Muscle layer of colon (tissue), 2 donors: ENCODE results near the gene BEND3.
"Not testable (repeated sequence)": the region's sequence is repeated elsewhere in the genome, so short reads cannot be mapped to it uniquely, and the experiment has no call there.

ENCODE experiments used
- H3K27ac ChIP-seq: one replicate; pipeline ENCODE4 v1.7.0; 2013; ENCODE audit warnings: low read depth, mild to moderate bottlenecking, low read length, moderate library complexity
- H3K27me3 ChIP-seq, 2 donors: one replicate each; pipeline ENCODE4 v1.7.0; 2013; ENCODE audit warnings: low read length in 2 of 2, mild to moderate bottlenecking in 2 of 2; ENCODE audit not compliant: insufficient read depth in 2 of 2, control insufficient read depth in 1 of 2
- H3K36me3 ChIP-seq: one replicate; pipeline ENCODE4 v1.7.0; 2013; ENCODE audit warnings: mild to moderate bottlenecking, low read length; ENCODE audit not compliant: insufficient read depth
- H3K4me1 ChIP-seq: one replicate; pipeline ENCODE4 v1.7.0; 2013; ENCODE audit warnings: mild to moderate bottlenecking, low read length; ENCODE audit not compliant: insufficient read depth
- H3K4me3 ChIP-seq, 2 donors: one replicate each; pipeline ENCODE4 v1.7.0; 2013; ENCODE audit warnings: low read length in 2 of 2, low read depth in 1 of 2, mild to moderate bottlenecking in 1 of 2, moderate library complexity in 1 of 2
- H3K9ac ChIP-seq: one replicate; pipeline ENCODE4 v1.7.0; 2013; ENCODE audit warnings: low read length
- H3K9me3 ChIP-seq: one replicate; pipeline ENCODE4 v1.7.0; 2013; ENCODE audit warnings: mild to moderate bottlenecking, low read length
- donor health status: abdominal sarcoma.
- donor health status: Adenocarcinoma of cecum.

BEND3 gene

DNA sequence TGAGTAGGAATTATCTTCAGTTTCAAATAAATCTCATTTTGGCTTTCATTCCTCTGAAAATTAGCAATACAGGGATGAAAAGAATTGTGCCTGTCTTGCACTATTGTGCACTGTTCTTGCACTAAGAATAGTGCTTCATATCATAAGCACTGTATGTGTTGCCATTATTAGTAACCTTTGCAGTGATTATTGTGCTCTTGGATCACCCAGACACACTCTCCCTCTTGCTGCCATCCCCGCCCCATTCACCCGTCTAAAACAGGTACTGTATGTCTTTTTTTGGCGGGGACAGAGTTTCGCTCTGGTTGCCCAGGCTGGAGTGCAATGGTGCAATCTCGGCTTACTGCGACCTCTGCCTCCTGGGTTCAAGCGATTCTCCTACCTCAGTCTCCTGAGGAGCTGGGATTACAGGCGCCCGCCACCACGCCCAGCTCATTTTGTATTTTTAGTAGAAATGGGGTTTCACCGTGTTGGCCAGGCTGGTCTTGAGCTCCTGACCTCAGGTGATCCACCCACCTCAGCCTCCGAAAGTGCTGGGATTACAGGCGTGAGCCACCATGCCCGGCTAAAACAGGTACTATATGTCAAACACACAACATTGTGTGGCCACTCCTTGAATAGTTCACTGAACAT lies 19.8 kb upstream of the BEND3 start:
- not testable (repeated sequence) for H3K9me3 ChIP-seq, H3K36me3 ChIP-seq, H3K27ac ChIP-seq, H3K27me3 ChIP-seq, H3K9ac ChIP-seq, H3K4me1 ChIP-seq, H3K4me3 ChIP-seq

DNA sequence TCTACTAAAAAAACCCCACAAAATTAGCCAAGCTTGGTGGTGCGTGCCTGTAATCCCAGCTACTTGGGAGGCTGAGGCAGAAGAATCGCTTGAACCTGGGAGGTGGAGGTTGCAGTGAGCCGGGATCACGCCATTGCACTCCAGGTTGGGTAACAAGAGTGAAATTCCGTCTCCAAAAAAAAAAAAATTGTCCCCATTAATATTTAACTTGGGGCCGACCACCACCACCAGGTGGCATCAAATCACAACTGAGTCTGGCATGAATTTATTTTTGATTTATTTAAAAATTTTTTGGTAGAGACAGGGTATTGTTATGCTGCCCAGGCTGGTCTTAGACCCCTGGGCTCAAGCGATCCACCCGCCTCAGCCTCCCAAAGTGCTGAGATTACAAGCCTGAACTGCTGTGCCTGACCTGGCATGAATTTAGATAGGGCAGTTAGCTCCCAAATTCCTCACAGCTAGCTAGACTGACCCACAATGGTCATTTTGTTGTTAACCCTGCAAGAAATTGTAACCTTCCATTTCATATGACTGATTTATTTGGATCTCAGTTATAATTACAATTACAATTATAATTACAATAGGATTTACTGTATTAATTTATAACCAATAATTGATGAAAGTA lies 17.1 kb upstream of the BEND3 start:
- Histone ChIP-seq H3K4me1 (no peaks in the 10 kb centered on the region), H3K9me3 (no peaks in the 10 kb centered on the region), H3K27ac (no peak overlapping the region), H3K27me3 (no peaks in the 10 kb centered on the region), H3K9ac (no peak overlapping the region), H3K4me3 (no peak overlapping the region), H3K36me3 (no peaks in the 10 kb centered on the region)

DNA sequence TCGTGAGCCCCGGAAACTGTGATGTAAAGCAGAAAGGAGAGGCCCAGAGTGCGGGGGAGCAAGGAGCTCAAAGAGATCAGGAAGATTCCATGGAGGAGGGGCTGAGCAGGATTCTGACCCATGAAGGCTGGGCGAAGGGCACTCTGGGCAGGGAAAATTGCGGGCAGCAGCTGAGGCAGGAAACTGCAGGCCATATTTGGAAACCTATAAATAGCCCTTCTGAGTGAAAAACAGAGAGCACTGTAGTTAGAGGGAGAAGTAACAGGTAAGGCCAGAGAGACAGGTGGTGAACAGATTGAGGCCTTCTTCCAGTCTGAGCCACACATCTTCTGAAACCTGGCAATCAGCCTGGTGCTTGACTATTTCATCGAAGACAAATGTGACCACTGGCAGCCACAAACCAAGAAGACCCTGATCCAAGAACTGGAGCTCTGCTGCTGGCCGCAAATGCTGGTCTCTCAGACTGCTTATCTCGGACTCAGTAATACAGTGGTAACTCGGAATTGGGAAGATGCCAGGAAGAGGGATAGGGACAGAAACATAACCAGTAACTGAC lies 14.1 kb upstream of the BEND3 start:
- Histone ChIP-seq H3K9me3 (no peaks in the 10 kb centered on the region), H3K27me3 (no peaks in the 10 kb centered on the region), H3K4me1 (no peaks in the 10 kb centered on the region), H3K4me3 (no peak overlapping the region), H3K27ac (no peak overlapping the region), H3K36me3 (no peaks in the 10 kb centered on the region), H3K9ac (no peak overlapping the region)

DNA sequence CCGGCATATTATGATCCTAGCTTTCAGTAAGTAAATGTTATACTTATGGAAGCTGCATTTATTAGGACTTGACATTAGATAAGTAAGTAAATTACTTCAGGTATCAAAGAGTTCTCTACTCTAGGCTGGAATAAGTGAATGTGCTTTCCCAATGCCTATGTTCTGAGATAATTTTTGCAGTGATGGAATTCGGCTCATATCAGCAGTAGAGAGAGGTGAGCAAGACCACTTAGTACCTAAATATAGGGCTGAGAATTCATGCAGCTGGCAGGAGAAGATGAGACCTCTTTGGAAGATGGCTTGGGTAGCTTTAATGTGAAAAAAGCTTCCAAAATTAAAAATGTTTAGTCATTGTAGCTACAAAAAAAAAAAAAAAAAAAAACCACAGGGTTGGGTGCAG lies 13.3 kb upstream of the BEND3 start:
- H3K36me3 ChIP-seq = no peaks in the 10 kb centered on the region
- no peaks in the 10 kb centered on the region for H3K4me1 ChIP-seq
- H3K9ac ChIP-seq = no peak overlapping the region
- no peak overlapping the region for H3K27ac ChIP-seq
- H3K27me3 ChIP-seq = no peaks in the 10 kb centered on the region
- H3K4me3 ChIP-seq = no peak overlapping the region
- no peaks in the 10 kb centered on the region for H3K9me3 ChIP-seq

DNA sequence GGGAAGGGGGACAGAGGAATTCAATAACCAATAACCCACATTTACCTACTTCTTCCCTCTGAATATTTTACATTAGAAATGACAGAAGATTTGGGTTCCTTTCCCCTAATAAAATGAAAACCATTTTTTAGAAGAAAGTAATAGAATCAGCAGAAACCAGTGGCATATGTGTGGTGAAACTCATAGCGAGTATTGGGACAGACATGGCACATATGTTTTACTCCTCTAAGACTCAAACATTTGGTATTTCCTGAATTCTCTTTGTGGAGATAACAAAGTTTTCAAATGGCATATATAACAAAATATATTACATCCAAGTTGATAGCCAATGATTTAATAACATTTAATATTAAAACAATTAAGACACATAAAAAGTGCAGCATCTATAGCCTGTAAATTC lies 12.9 kb upstream of the BEND3 start:
- Histone ChIP-seq H3K27ac (no peak overlapping the region), H3K9me3 (no peaks in the 10 kb centered on the region), H3K27me3 (no peaks in the 10 kb centered on the region), H3K36me3 (no peaks in the 10 kb centered on the region), H3K9ac (no peak overlapping the region), H3K4me3 (no peak overlapping the region), H3K4me1 (no peaks in the 10 kb centered on the region)

DNA sequence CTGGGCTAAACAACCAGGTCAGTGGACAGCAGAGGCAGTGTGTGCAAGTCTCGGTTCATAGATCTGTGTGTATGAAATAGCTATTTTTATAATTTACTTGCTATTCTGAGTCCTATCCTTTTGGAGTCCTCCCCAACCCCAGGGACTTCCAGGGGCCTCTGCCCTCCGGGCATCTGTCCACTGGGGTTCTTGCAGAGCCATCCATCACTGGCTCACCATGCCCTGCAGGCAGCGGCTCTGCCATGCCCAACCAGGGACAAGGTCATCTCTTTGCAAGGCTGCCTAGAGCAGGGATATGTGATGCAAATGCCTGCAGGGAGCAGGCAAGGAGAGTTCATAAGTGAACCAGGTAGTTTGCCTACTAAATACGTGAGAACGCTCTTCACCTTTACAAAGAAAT lies 10.5 kb upstream of the BEND3 start:
- no peaks in the 10 kb centered on the region for H3K27me3 ChIP-seq
- H3K27ac ChIP-seq = no peak overlapping the region
- no peak overlapping the region for H3K4me3 ChIP-seq
- H3K4me1 ChIP-seq = no peaks in the 10 kb centered on the region
- H3K36me3 ChIP-seq = no peaks in the 10 kb centered on the region
- H3K9me3 ChIP-seq = no peaks in the 10 kb centered on the region
- H3K9ac ChIP-seq = no peak overlapping the region

DNA sequence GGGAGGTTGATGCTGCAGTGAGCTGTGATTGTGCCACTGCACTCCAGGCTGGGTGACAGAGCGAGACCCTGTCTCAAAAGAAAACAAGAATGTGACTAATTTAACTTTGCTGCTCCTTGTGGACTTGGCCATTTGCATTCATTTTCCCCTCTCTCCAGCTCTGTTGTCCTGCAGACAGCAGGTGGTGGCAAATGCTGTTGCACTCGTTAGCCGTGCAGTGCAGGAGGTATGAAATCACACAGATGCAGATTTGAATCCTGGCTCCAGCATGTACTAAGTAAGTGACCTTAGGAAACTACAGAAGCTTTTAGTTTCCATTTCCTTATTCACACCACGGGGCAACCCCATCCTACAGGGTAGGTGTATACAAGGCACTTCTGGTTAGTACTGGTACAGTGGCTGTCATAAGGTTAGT lies 9.6 kb upstream of the BEND3 start:
- Histone ChIP-seq H3K9ac (no peak overlapping the region), H3K36me3 (no peaks in the 10 kb centered on the region), H3K4me1 (no peaks in the 10 kb centered on the region), H3K4me3 (no peak overlapping the region), H3K27ac (no peak overlapping the region), H3K9me3 (no peaks in the 10 kb centered on the region), H3K27me3 (no peaks in the 10 kb centered on the region)

DNA sequence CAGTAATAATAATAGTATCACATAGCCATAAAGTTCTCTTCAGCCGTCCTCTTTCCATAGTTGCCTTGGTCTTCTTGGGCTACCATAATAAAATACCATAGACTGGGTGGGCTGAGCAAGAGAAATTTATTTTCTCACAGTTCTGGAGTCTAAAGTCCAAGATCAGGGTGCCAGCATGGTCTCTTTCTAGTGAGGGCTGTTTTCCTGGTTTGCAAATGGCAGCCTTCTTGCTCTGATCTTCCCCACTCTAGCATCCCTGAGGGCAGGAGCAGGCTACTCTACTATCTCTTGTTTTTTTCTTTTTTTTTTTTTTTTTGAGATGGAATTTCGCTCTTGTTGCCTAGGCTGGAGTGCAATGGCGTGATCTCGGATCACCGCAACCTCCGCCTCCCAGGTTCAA lies 8.2 kb upstream of the BEND3 start:
- Histone ChIP-seq H3K9me3 (no peaks in the 10 kb centered on the region), H3K27me3 (peaks cover 0 to under 1% of the 10 kb centered on the region in 2 donors), H3K27ac (no peak overlapping the region), H3K36me3 (no peaks in the 10 kb centered on the region), H3K9ac (no peak overlapping the region), H3K4me1 (no peaks in the 10 kb centered on the region), H3K4me3 (no peak overlapping the region)

DNA sequence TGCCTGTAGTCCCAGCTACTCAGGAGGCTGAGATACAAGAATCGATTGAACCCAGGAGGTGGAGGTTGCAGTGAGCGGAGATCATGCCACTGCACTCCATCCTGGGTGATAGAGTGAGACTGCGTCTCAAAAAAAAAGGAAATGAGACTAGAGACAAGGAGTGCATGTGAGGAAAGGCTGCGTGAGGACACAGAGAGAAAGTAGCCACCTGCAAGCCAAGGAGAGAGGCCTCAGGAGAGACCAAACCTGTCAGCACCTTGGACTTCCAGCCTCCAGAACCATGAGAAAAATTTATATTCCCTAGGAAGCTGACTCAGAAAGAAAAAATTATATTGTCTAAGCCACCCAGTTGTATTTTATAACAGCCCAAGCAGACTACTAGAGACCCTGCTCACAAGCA lies 7.4 kb upstream of the BEND3 start:
- no peak overlapping the region for H3K4me3 ChIP-seq
- no peak overlapping the region for H3K27ac ChIP-seq
- H3K27me3 ChIP-seq = peaks cover 2 to 7% of the 10 kb centered on the region in 2 donors
- no peaks in the 10 kb centered on the region for H3K36me3 ChIP-seq
- H3K4me1 ChIP-seq = no peaks in the 10 kb centered on the region
- H3K9ac ChIP-seq = no peak overlapping the region
- no peaks in the 10 kb centered on the region for H3K9me3 ChIP-seq

DNA sequence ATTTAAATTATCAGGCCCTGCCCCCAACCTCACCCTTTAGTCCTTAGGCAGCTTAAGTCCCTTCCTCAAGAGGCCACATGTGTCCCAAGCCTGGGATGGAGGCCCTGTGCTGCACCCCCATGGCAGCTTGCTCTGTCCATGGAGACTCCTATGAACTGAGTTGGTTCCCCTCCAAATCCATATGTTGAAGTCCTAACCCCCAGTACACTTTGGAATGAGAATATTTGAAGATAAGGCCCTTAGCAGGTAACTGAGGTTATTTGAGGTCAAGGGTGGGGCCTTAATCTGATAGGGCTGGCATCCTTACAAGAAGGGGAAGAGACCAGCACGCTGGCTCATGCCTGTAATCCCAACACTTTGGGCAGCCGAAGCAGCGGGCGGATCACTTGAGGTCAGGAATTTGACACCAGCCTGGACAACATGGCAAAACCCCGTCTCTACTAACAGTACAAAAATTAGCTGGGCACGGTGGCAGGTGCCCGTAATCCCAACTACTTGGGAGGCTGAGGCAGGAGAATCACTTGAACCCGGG lies 6.7 kb upstream of the BEND3 start:
- Histone ChIP-seq H3K36me3 (no peaks in the 10 kb centered on the region), H3K27ac (no peak overlapping the region), H3K4me3 (no peak overlapping the region)

DNA sequence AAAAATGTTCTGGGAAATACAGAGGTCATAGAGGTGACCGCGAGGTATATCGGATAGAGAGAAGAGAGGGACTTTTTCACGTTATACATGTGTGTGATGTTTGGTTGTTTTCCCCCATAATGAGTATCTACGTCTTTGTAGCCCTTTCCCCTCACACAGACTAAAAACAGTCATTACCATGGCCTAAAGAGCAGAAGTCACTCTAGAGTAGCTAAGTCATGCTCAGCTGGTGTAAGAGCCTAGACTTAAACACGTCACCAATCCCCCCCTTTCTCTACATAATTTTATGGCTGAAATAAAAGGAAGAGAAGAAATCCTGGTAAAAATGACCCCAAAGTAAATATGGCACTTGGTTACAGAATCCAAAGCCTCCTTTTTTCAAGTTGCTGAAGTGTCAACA lies 6.0 kb upstream of the BEND3 start:
- Histone ChIP-seq H3K4me1 (no peaks in the 10 kb centered on the region), H3K4me3 (no peak overlapping the region), H3K9ac (no peak overlapping the region), H3K27me3 (peaks cover 4 to 13% of the 10 kb centered on the region in 2 donors), H3K9me3 (no peaks in the 10 kb centered on the region), H3K27ac (no peak overlapping the region), H3K36me3 (no peaks in the 10 kb centered on the region)

More for the DNA sequence above, 6.7 kb upstream of the BEND3 start:
- Histone ChIP-seq H3K9me3 (no peaks in the 10 kb centered on the region), H3K9ac (no peak overlapping the region), H3K27me3 (peaks cover 4 to 7% of the 10 kb centered on the region in 2 donors), H3K4me1 (no peaks in the 10 kb centered on the region)

DNA sequence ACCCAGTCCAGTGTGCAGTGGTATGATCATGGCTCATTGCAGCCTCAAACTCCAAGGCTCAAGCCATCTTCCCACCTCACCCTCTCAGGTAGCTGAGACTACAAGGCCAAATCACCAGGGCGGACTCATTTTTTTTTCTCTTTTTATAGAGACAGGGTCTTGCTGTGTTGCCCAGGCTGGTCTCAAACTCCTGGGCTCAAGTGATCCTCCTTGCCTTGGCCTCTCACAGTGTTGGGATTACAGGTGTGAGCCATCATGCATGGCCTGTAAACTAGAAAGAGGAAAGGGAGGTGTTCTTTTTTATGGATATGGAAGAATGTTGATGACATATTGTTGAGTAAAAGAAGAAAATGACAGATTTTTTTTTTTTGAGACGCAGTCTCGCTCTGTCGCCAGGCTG lies 5.1 kb upstream of the BEND3 start:
- Histone ChIP-seq H3K27me3 (peaks cover 4 to 18% of the 10 kb centered on the region in 2 donors), H3K27ac (no peak overlapping the region), H3K36me3 (no peaks in the 10 kb centered on the region), H3K9ac (no peak overlapping the region), H3K9me3 (no peaks in the 10 kb centered on the region), H3K4me3 (no peak overlapping the region), H3K4me1 (no peaks in the 10 kb centered on the region)
